NCI-H2196 (cell line): ENCODE results near the gene TTC3.
"Not testable (repeated sequence)": the region's sequence is repeated elsewhere in the genome, so short reads cannot be mapped to it uniquely, and the experiment has no call there.

Experiments
- DNase-seq: peaks from one replicate; lab custom pipeline; 2025; ENCODE audit not compliant: unreplicated experiment; lab: John Stamatoyannopoulos, UW

TTC3 gene

GRCh38 chr21:37093977-37094376, 20.9 kb downstream of the TTC3 start:
- DNase-seq: no peak

- no peak for DNase-seq
Measured at GRCh38 chr21:37095821-37096220, 22.8 kb downstream of the TTC3 start.

- DNase-seq: no peak
Measured at GRCh38 chr21:37098751-37099150, 25.7 kb downstream of the TTC3 start.

- no peak for DNase-seq
Measured at GRCh38 chr21:37100316-37100715, 27.3 kb downstream of the TTC3 start.

GRCh38 chr21:37101384-37101783, 28.3 kb downstream of the TTC3 start:
- no peak for DNase-seq

- not testable (repeated sequence) for DNase-seq
Measured at GRCh38 chr21:37102746-37103145, 29.7 kb downstream of the TTC3 start.

- DNase-seq: no peak
Measured at GRCh38 chr21:37106998-37107397, 33.9 kb downstream of the TTC3 start.

- not testable (repeated sequence) for DNase-seq
Measured at GRCh38 chr21:37111029-37111428, 38.0 kb downstream of the TTC3 start.

GRCh38 chr21:37114301-37114700, 41.2 kb downstream of the TTC3 start:
- not testable (repeated sequence) for DNase-seq

GRCh38 chr21:37116459-37116858, 43.4 kb downstream of the TTC3 start:
- DNase-seq: not testable (repeated sequence)

GRCh38 chr21:37117204-37117603, 44.1 kb downstream of the TTC3 start:
- no peak for DNase-seq

- DNase-seq: no peak
Measured at GRCh38 chr21:37118187-37118826, 45.3 kb downstream of the TTC3 start.

- no peak for DNase-seq
Measured at GRCh38 chr21:37119421-37120218, 46.6 kb downstream of the TTC3 start.

GRCh38 chr21:37128076-37128475, 55.0 kb downstream of the TTC3 start:
- DNase-seq: no peak

GRCh38 chr21:37130971-37131370, 57.9 kb downstream of the TTC3 start:
- DNase-seq: no peak

GRCh38 chr21:37136261-37136660, 63.2 kb downstream of the TTC3 start:
- DNase-seq: no peak

GRCh38 chr21:37136744-37137143, 63.7 kb downstream of the TTC3 start:
- DNase-seq: no peak

GRCh38 chr21:37139154-37139553, 66.1 kb downstream of the TTC3 start:
- no peak for DNase-seq

GRCh38 chr21:37139902-37140301, 66.8 kb downstream of the TTC3 start:
- peak; percentile 11 for DNase-seq

- not testable (repeated sequence) for DNase-seq
Measured at GRCh38 chr21:37143392-37143791, 70.3 kb downstream of the TTC3 start.

- no peak for DNase-seq
Measured at GRCh38 chr21:37145635-37146111, 72.6 kb downstream of the TTC3 start.
